DOHH2 (cell line): ENCODE results near the gene NCR1.
A peak's percentile ranks its signal among the peaks of the same experiment; 100 is the strongest.

Source experiments
- H3F3A ChIP-seq: fragments of 200-600 bp; sonication (generic), shearing (Covaris generic); 2 replicates; pipeline ENCODE4 v1.6.0; 2016; ENCODE audit warnings: antibody characterized with exemption, mild to moderate bottlenecking; ENCODE audit not compliant: control insufficient read depth, insufficient read depth
- H3K27ac ChIP-seq: fragments of 200-600 bp; sonication (generic); 2 replicates; pipeline ENCODE4 v1.5.1; 2014; ENCODE audit warnings: low read depth, mild to moderate bottlenecking, low read length, moderate library complexity
- H3K27me3 ChIP-seq: fragments of 200-600 bp; sonication (generic); 2 replicates; pipeline ENCODE4 v1.6.1; 2014; ENCODE audit warnings: mild to moderate bottlenecking, low read length, mixed read lengths; ENCODE audit not compliant: control insufficient read depth
- H3K36me3 ChIP-seq: fragments of 200-600 bp; sonication (generic); 2 replicates; pipeline ENCODE4 v1.6.1; 2014; ENCODE audit warnings: mild to moderate bottlenecking, low read length, moderate library complexity, mixed read lengths; ENCODE audit not compliant: control insufficient read depth
- H3K4me1 ChIP-seq: fragments of 200-600 bp; sonication (generic); 2 replicates; pipeline ENCODE4 v1.6.1; 2014; ENCODE audit warnings: mild to moderate bottlenecking, low read length, mixed read lengths; ENCODE audit not compliant: control insufficient read depth
- H3K4me2 ChIP-seq: fragments of 200-600 bp; sonication (generic); 2 replicates; pipeline ENCODE4 v1.6.0; 2014; ENCODE audit warnings: mild to moderate bottlenecking, low read length, moderate library complexity
- H3K4me3 ChIP-seq: fragments of 200-600 bp; sonication (generic); 2 replicates; pipeline ENCODE4 v1.5.1; 2014; ENCODE audit warnings: mild to moderate bottlenecking, low read length, mixed read lengths
- H3K79me2 ChIP-seq: fragments of 200-600 bp; sonication (generic); 2 replicates; pipeline ENCODE4 v1.6.1; 2014; ENCODE audit warnings: mild to moderate bottlenecking, low read length, mixed read lengths; ENCODE audit not compliant: control insufficient read depth
- H3K9me2 ChIP-seq: fragments of 200-600 bp; sonication (generic); replicated peaks from 2 replicates; pipeline ENCODE4 v1.6.1; 2014; ENCODE audit warnings: mild to moderate bottlenecking, low read length, mixed read lengths; ENCODE audit not compliant: control insufficient read depth
- H3K9me3 ChIP-seq: fragments of 200-600 bp; sonication (generic); 2 replicates; pipeline ENCODE4 v1.6.1; 2014; ENCODE audit warnings: antibody characterized with exemption, low read length, mixed read lengths; ENCODE audit not compliant: control insufficient read depth, insufficient read depth
- H4K20me1 ChIP-seq: fragments of 200-600 bp; sonication (generic); 2 replicates; pipeline ENCODE4 v1.6.0; 2014; ENCODE audit warnings: low read depth, mild to moderate bottlenecking, antibody characterized with exemption, low read length, moderate library complexity; ENCODE audit not compliant: control insufficient read depth, insufficient read depth
- CTCF ChIP-seq: fragments of 200-600 bp; sonication (generic); IDR thresholded peaks from one replicate; pipeline ENCODE4 v1.5.1; 2014; ENCODE audit warnings: antibody characterized with exemption, mild to moderate bottlenecking, low read depth, low read length; ENCODE audit not compliant: poor library complexity, severe bottlenecking
- EZH2phosphoT487 ChIP-seq: fragments of 200-600 bp; sonication (generic); IDR thresholded peaks from 2 replicates; pipeline ENCODE4 v1.6.1; 2017; ENCODE audit warnings: borderline replicate concordance, mild to moderate bottlenecking, antibody characterized with exemption, low read length, moderate library complexity, mixed read lengths

Gene NCR1

GRCh38 chr19:54873990-54874389 is 32.0 kb upstream of the NCR1 start, which contains the start of gene FCAR:
FCAR (plus strand) TSS chr19:54874235; CDS start chr19:54874290, 55 bp downstream.
- Histone ChIP-seq H3K36me3 (no peaks in the 10 kb centered on the region), H3K79me2 (no peaks in the 10 kb centered on the region), H4K20me1 (no peaks in the 10 kb centered on the region), H3K4me2 (no peak within 1 kb of the TSS), H3K9me2 (no peaks in the 10 kb centered on the region), H3K4me1 (peaks cover 13% of the 10 kb centered on the region), H3K4me3 (no peak within 1 kb of the TSS), H3K9me3 (no peaks in the 10 kb centered on the region), H3K27me3 (no peaks in the 10 kb centered on the region), H3K27ac (no peak within 1 kb of the TSS), H3F3A (no peaks in the 10 kb centered on the region)
- TF ChIP-seq EZH2phosphoT487 (no peak), CTCF (no peak)

GRCh38 chr19:54875506-54875905 is 30.4 kb upstream of the NCR1 start:
- Histone ChIP-seq H3K9me3 (no peaks in the 10 kb centered on the region), H3K27me3 (no peaks in the 10 kb centered on the region), H3F3A (no peaks in the 10 kb centered on the region), H3K27ac (no peak overlapping the region), H3K4me3 (no peak overlapping the region), H3K79me2 (no peaks in the 10 kb centered on the region), H3K4me1 (peaks cover 13% of the 10 kb centered on the region), H3K4me2 (peak overlapping the region; percentile 29), H4K20me1 (no peaks in the 10 kb centered on the region), H3K36me3 (no peaks in the 10 kb centered on the region), H3K9me2 (no peaks in the 10 kb centered on the region)
- no peak for TF ChIP-seq EZH2phosphoT487
- no peak for TF ChIP-seq CTCF

- Histone ChIP-seq H3F3A (no peaks in the 10 kb centered on the region), H3K9me3 (no peaks in the 10 kb centered on the region), H3K27me3 (no peaks in the 10 kb centered on the region), H3K4me2 (no peak overlapping the region), H3K4me1 (peaks cover 13% of the 10 kb centered on the region), H4K20me1 (no peaks in the 10 kb centered on the region), H3K79me2 (no peaks in the 10 kb centered on the region), H3K36me3 (no peaks in the 10 kb centered on the region), H3K9me2 (no peaks in the 10 kb centered on the region), H3K27ac (no peak overlapping the region), H3K4me3 (no peak overlapping the region)
- TF ChIP-seq CTCF (no peak), EZH2phosphoT487 (no peak)
These were observed 28.5 kb upstream of the NCR1 start for GRCh38 chr19:54877471-54877870.
